A673 (cell line): ENCODE measurements around the gene AMZ2. TPM values are rescaled to one million over a fixed set of nuclear protein-coding genes. Genes with fewer than 3 reads are reported as not detected.
"Not testable (repeated sequence)": the region's sequence is repeated elsewhere in the genome, so short reads cannot be mapped to it uniquely, and the experiment has no call there.

Experiments used
- BruUV-seq: library from RNA; stranded (reverse); fragments of 400-500 nt; replicated peaks from 2 replicates; lab custom pipeline; 2021; lab: Mats Ljungman, UMichigan
- CTCF ChIA-PET: fragments of 300-600 bp; sonication (Branson Sonifier 250); formaldehyde crosslinking; loops from one replicate; lab custom pipeline; 2022; ENCODE audit warnings: antibody characterized with exemption; lab: Charles Lee
- POLR2A ChIA-PET: fragments of 300-600 bp; sonication (Branson Sonifier 250); formaldehyde crosslinking; loops from one replicate; lab custom pipeline; 2022; ENCODE audit warnings: antibody characterized with exemption; ENCODE audit not compliant: low non-redundant PET; lab: Charles Lee
- DNase-seq: peaks from one replicate; pipeline ENCODE4 v3.0.0-alpha.2; 2015; ENCODE audit warnings: low spot score
- H3K27ac ChIP-seq: fragments of 200-600 bp; sonication (generic); 2 replicates; pipeline ENCODE4 v1.5.1; 2016; ENCODE audit warnings: mixed run types, low read depth, mild to moderate bottlenecking, mixed read lengths, antibody characterized with exemption, low read length; ENCODE audit not compliant: poor library complexity, severe bottlenecking
- H3K27me3 ChIP-seq: fragments of 200-600 bp; sonication (generic); replicated peaks from 2 replicates; pipeline ENCODE4 v1.6.1; 2017; ENCODE audit warnings: mixed run types, low read depth, mild to moderate bottlenecking, mixed read lengths, antibody characterized with exemption, low read length; ENCODE audit not compliant: insufficient read depth, poor library complexity
- H3K36me3 ChIP-seq: fragments of 200-600 bp; sonication (generic); 2 replicates; pipeline ENCODE4 v1.6.1; 2016; ENCODE audit warnings: mixed run types, mild to moderate bottlenecking, mixed read lengths, antibody characterized with exemption, low read length; ENCODE audit not compliant: insufficient read depth, poor library complexity, severe bottlenecking
- H3K4me1 ChIP-seq: fragments of 200-600 bp; sonication (generic); 2 replicates; pipeline ENCODE4 v1.6.1; 2017; ENCODE audit warnings: mixed run types, mild to moderate bottlenecking, mixed read lengths, antibody characterized with exemption, low read length; ENCODE audit not compliant: insufficient read depth, poor library complexity, severe bottlenecking
- H3K4me3 ChIP-seq: fragments of 200-600 bp; sonication (generic); 2 replicates; pipeline ENCODE4 v1.5.1; 2016; ENCODE audit warnings: low read depth, mixed run types, mild to moderate bottlenecking, mixed read lengths, low read length; ENCODE audit not compliant: poor library complexity, severe bottlenecking
- H3K9me3 ChIP-seq: fragments of 200-600 bp; sonication (generic); 2 replicates; pipeline ENCODE4 v1.6.1; 2016; ENCODE audit warnings: mixed run types, low read depth, mild to moderate bottlenecking, mixed read lengths, antibody characterized with exemption, low read length; ENCODE audit not compliant: poor library complexity, severe bottlenecking
- EZH2 ChIP-seq: fragments of 200-600 bp; sonication (generic); IDR thresholded peaks from 2 replicates; pipeline ENCODE4 v1.6.1; 2017; ENCODE audit warnings: borderline replicate concordance, low read depth, mild to moderate bottlenecking, mixed read lengths, antibody characterized with exemption, low read length; ENCODE audit not compliant: poor library complexity, severe bottlenecking
- intact Hi-C: fragments of 100-400 bp; cut with micrococcal nuclease; formaldehyde crosslinking; loops from one replicate; pipeline ENCODE4 v1.10.0; 2022; ENCODE audit not compliant: unreplicated experiment
- total RNA-seq: library from RNA; stranded (reverse); gene quantifications from 2 replicates; pipeline ENCODE4 v1.2.3, GENCODE V29; 2021
- TF ChIP-seq, protein P1 (sequence below): fragments of 300-800, 200-600 bp; sonication (generic); conservative IDR thresholded peaks from 2 replicates; pipeline ENCODE4 v1.5.1; 2017; ENCODE audit warnings: low read depth, mild to moderate bottlenecking, antibody characterized with exemption, low read length, moderate library complexity, mixed read lengths

The AMZ2 gene
- total RNA-seq, 1 experiment from 2014 or later, result 80.4 TPM

DNA sequence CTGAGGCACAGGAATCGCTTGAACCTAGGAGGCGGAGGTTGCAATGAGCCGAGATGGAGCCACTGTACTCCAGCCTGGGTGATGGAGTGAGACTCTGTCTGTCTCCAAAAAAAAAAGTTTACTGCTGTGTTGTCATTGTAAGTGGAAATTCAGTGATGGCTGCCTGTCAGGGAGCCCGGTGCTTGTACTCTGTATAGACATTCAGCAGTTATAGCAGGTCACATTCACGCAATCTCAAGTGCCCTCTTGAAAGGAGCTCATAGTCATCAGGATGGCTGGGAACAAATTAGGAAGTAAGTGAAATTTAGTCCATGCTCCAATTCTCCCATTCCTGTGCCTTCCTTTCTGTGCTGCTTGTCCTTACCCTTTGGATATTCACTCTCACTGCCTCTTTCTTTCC is 32.4 kb upstream of the AMZ2 start:
- H3K36me3 ChIP-seq, H3K4me1 ChIP-seq, H3K9me3 ChIP-seq, H3K27me3 ChIP-seq, DNase-seq, H3K27ac ChIP-seq, POLR2A ChIA-PET, intact Hi-C loops, H3K4me3 ChIP-seq, BruUV-seq: not testable (repeated sequence)
- CTCF ChIA-PET, result interaction anchor here (0.7 kb wide), 1 partner anchor 243 kb away, joined by 3 read pairs; no protein-coding TSS in a partner anchor

DNA sequence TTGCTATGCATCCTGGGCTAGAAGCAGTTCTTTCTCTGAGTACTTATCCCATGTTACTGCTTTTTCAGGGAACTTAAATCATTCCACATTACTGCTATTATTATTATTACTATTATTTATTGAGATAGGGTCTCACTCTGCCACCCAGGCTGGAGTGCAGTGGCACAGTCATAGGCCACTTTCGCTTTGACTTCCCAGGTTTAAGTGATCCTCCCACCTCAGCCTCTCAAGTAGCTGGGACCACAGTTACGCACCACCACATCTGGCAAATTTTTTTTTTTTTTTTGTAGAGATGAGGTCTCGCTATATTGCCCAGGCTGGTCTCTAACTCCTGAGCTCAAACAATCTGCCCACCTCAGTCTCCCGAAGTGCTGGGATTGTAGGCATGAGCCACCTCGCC is 28.4 kb upstream of the AMZ2 start:
- BruUV-seq, H3K4me3 ChIP-seq, H3K27me3 ChIP-seq, H3K9me3 ChIP-seq, H3K4me1 ChIP-seq, DNase-seq, POLR2A ChIA-PET, CTCF ChIA-PET, H3K27ac ChIP-seq, H3K36me3 ChIP-seq, intact Hi-C loops: not testable (repeated sequence)

DNA sequence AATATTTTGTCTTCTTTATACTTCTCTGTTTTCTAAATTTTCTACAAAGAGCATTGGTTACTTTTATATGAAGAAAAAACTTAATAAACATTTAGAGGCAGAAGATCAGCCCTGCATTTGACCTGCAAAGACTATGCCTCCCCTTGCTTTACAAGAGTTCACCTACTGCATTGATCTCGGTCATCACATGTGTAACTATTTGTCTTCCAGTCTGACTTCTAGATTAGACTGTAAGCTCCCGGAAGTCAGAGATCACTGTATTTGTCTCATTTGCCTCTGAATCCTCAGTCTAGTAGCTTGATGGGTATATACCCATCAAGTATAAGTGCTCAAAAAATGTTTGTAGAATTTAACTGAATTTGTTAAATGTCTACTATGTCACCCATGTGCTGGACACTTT is 27.7 kb upstream of the AMZ2 start:
- H3K36me3 ChIP-seq, H3K4me1 ChIP-seq, intact Hi-C loops, BruUV-seq, POLR2A ChIA-PET, H3K27ac ChIP-seq, H3K27me3 ChIP-seq, H3K4me3 ChIP-seq, H3K9me3 ChIP-seq, DNase-seq, CTCF ChIA-PET: not testable (repeated sequence)

DNA sequence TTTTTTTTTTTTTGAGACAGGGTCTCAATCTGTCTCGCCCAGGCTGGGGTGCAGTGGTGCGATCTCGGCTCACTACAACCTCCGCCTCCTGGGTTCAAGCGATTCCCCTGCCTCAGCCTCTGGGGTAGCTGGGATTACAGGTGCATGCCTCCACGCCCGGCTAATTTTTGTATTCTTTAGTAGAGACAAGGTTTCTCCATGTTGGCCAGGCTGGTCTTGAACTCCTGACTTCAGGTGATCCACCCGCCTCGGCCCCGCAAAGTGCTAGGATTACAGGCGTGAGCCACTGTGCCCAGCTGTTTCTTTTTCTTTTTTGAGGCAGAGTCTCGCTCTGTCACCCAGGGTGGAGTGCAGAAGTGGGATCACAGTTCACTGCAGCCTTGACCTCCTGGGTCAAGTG is 27.1 kb upstream of the AMZ2 start:
- POLR2A ChIA-PET, intact Hi-C loops: not testable (repeated sequence)

DNA sequence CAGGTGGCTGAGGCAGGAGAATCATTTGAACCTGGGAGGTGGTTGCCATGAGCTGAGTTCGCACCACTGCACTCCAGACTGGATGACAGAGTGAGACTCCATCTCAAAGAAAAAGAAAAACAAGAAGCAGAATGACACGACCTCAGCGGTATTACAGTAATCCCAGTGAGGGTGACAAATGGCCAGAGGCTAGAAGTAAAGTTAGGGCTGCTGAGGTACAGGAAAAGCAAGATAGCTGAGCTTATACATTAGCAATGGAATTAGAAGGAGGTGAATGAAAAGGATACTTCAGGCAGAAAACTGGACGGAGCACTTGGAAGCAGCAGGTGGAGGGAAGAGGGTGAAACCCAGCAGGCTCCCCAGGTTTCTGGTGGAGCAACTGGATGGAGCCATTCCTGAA is 26.1 kb upstream of the AMZ2 start:
- no peak for TF ChIP-seq EZH2
- TF ChIP-seq, protein P1, sequence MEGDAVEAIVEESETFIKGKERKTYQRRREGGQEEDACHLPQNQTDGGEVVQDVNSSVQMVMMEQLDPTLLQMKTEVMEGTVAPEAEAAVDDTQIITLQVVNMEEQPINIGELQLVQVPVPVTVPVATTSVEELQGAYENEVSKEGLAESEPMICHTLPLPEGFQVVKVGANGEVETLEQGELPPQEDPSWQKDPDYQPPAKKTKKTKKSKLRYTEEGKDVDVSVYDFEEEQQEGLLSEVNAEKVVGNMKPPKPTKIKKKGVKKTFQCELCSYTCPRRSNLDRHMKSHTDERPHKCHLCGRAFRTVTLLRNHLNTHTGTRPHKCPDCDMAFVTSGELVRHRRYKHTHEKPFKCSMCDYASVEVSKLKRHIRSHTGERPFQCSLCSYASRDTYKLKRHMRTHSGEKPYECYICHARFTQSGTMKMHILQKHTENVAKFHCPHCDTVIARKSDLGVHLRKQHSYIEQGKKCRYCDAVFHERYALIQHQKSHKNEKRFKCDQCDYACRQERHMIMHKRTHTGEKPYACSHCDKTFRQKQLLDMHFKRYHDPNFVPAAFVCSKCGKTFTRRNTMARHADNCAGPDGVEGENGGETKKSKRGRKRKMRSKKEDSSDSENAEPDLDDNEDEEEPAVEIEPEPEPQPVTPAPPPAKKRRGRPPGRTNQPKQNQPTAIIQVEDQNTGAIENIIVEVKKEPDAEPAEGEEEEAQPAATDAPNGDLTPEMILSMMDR, result no peak
- no peaks in the 10 kb centered on the region for H3K9me3 ChIP-seq
- ChIA-PET CTCF (no interaction called here), POLR2A (no interaction called here)
- intact Hi-C loops, result no loop called here
- no peaks in the 10 kb centered on the region for H3K36me3 ChIP-seq
- no peak overlapping the region for H3K4me3 ChIP-seq
- no peak for DNase-seq
- no peaks in the 10 kb centered on the region for H3K27me3 ChIP-seq
- no peaks in the 10 kb centered on the region for H3K4me1 ChIP-seq
- no TSS peak for BruUV-seq
- H3K27ac ChIP-seq, result no peak overlapping the region

More for the DNA sequence above, 27.1 kb upstream of the AMZ2 start:
- H3K4me1 ChIP-seq, H3K4me3 ChIP-seq, BruUV-seq, H3K27me3 ChIP-seq, CTCF ChIA-PET, H3K9me3 ChIP-seq, DNase-seq, H3K36me3 ChIP-seq, H3K27ac ChIP-seq: not testable (repeated sequence)
